ENCODE results near the gene EHD3.

GRCh38 chr2:31235504-31235902 is 1.6 kb downstream of the EHD3 start:
- TF ChIP-seq POLR2A (IDR thresholded peaks at IDR 0.05) (no peak), CTCF (IDR thresholded peaks at IDR 0.05) (no peak)
